HG03565 (cell line): ENCODE data around the gene NDN.

Experiments
- ATAC-seq: cut with Tn5 transposase; IDR thresholded peaks from one replicate; pipeline ENCODE4 v1.9.1; 2021; ENCODE audit warnings: mild to moderate bottlenecking, moderate library complexity; ENCODE audit not compliant: unreplicated experiment

Gene NDN

DNA sequence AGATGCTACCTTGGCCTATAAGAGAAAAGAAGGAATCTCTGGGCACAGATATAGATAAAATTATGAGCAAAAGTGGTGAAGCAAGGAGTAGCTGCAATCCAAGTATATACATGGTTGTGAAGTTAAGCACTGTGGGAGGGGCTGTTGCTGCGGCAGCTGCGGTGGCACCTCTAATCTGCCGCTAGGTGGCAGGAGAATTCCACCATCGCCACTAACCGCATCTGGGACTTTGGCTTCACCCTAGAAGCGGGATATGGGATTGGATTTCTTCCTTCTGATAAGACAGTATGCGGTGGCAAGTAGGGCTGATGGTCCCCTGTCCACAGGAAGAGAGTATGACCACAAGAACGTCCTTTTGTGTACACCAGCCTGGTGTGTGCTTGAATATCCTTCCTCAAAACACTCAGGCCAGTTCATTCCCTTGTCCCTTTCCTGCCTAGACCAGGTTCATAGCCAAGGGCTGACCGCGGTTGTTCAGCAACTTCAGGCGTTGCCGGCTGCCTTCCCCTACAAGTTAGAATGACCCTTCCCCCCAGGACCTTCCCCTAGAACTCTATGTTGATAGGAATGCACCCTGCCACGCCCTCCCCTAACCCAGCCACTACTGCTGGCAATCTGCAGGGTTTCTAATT is 44.6 kb downstream of the NDN start:
- peak; percentile 45 for ATAC-seq
